ENCODE data around the gene PEX14.

DNA sequence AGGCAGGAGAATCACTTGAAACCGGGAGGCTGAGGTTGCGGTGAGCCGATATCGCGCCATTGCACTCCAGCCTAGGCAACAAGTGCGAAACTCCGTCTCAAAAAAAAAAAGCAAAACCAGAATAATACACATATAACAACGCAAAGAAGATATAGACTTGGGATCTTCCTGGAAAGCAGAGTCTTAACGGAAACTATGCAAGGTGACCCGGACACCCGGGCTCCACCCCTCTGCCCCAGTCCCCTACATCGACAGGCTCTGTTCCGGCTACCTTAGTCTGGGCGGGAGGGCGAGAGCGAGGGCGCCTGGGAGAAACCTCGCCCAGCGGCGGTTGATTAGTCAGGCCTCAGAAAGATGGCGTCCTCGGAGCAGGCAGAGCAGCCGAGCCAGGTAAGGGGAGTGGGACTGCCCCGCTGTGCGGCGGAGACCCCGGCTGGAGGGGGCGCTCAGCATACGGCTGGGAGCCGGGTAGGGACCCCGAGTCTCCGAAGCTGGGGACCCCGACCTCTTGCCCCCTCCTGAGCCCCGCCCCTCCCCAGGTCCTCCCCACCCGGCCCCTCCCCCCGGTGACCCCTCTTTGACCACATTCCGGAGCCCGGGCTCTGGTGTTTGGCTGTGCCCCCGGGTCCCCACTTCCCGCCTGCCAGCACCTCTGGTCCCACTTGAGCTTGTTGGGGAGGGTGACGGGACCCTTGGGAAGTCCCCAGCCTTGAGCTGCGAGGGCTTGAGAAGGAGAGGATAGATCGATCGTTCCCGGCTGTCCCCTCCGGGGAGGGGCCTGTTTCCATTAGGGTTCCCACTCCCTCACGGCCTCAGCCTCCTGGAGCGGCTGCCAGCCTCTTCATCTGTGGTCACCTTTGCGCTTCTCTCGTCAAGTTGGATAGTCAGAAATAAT, at the start of gene PEX14:
- TF ChIP-seq, protein P1, sequence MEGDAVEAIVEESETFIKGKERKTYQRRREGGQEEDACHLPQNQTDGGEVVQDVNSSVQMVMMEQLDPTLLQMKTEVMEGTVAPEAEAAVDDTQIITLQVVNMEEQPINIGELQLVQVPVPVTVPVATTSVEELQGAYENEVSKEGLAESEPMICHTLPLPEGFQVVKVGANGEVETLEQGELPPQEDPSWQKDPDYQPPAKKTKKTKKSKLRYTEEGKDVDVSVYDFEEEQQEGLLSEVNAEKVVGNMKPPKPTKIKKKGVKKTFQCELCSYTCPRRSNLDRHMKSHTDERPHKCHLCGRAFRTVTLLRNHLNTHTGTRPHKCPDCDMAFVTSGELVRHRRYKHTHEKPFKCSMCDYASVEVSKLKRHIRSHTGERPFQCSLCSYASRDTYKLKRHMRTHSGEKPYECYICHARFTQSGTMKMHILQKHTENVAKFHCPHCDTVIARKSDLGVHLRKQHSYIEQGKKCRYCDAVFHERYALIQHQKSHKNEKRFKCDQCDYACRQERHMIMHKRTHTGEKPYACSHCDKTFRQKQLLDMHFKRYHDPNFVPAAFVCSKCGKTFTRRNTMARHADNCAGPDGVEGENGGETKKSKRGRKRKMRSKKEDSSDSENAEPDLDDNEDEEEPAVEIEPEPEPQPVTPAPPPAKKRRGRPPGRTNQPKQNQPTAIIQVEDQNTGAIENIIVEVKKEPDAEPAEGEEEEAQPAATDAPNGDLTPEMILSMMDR (IDR thresholded peaks at IDR 0.05), result no peak
- peak in 1 of 2 donors; percentile 22 for TF ChIP-seq POLR2A (IDR thresholded peaks at IDR 0.05)
- TF ChIP-seq EP300 (IDR thresholded peaks at IDR 0.05), result no peak

Data from gastroesophageal sphincter (tissue), 3 donors.